Naive thymus-derived CD4-positive, alpha-beta T cell (primary cell): Measurements from ENCODE around the gene SHD. TPM values are rescaled to one million over a fixed set of nuclear protein-coding genes. Genes with fewer than 3 reads are reported as not detected.

Source experiments
- ATAC-seq: fragments of 150-1000 bp; cut with Tn5 transposase; 2 replicates; pipeline ENCODE4 v1.10.0; 2021; ENCODE audit warnings: mild to moderate bottlenecking, moderate library complexity
- CTCF ChIA-PET: fragments of 350-600 bp; sonication (Branson Sonifier 250); formaldehyde crosslinking; loops from one replicate; lab custom pipeline; 2021; ENCODE audit warnings: antibody characterized with exemption; lab: Charles Lee
- POLR2A ChIA-PET: fragments of 350-600 bp; sonication (Branson Sonifier 250); formaldehyde crosslinking; loops from one replicate; lab custom pipeline; 2021; ENCODE audit warnings: antibody characterized with exemption, inconsistent platforms; lab: Charles Lee
- DNase-seq, 9 donors: peaks; one replicate each; pipeline versions ENCODE4 v3.0.0 to v3.0.0-alpha.2; 2020 to 2022; ENCODE audit warnings: mixed read lengths in 1 of 9
- H3K27ac ChIP-seq: one replicate; pipeline ENCODE4 v1.7.0; 2013; ENCODE audit warnings: mild to moderate bottlenecking, low read depth, low read length, moderate library complexity
- H3K27me3 ChIP-seq, 2 donors: one replicate each; pipeline ENCODE4 v1.7.0; 2013; ENCODE audit warnings: low read length in 2 of 2, mild to moderate bottlenecking in 2 of 2, moderate library complexity in 2 of 2; ENCODE audit not compliant: control insufficient read depth in 2 of 2, insufficient read depth in 2 of 2
- H3K36me3 ChIP-seq, 3 experiments: 1 replicate in 2 of 3; 2 replicates in 1 of 3; pipeline ENCODE4 v1.7.0; 2013; ENCODE audit warnings: low read length in 3 of 3, mild to moderate bottlenecking in 3 of 3, moderate library complexity in 1 of 3; ENCODE audit not compliant: insufficient read depth in 3 of 3, control insufficient read depth in 2 of 3
- H3K4me1 ChIP-seq, 2 donors: one replicate each; pipeline ENCODE4 v1.7.0; 2013; ENCODE audit warnings: low read length in 2 of 2, mild to moderate bottlenecking in 2 of 2, moderate library complexity in 1 of 2; ENCODE audit not compliant: control insufficient read depth in 2 of 2, insufficient read depth in 2 of 2
- H3K4me3 ChIP-seq: 2 replicates; pipeline ENCODE4 v1.7.0; 2013; ENCODE audit warnings: mild to moderate bottlenecking, low read length
- H3K9me3 ChIP-seq, 3 experiments: 1 replicate in 2 of 3; 2 replicates in 1 of 3; pipeline ENCODE4 v1.7.0; 2013; ENCODE audit warnings: low read length in 3 of 3; ENCODE audit not compliant: control insufficient read depth in 2 of 3
- H3K27ac Mint-ChIP-seq, 9 donors: one replicate each; pipeline ENCODE4 v1.8.0; 2020 to 2022; ENCODE audit warnings: mixed read lengths in 9 of 9, mild to moderate bottlenecking in 8 of 9, moderate library complexity in 5 of 9, inconsistent platforms in 2 of 9
- H3K27me3 Mint-ChIP-seq, 5 donors: one replicate each; pipeline ENCODE4 v1.8.0; 2021 to 2022; ENCODE audit warnings: mixed read lengths in 5 of 5, mild to moderate bottlenecking in 1 of 5
- H3K36me3 Mint-ChIP-seq, 5 donors: one replicate each; pipeline ENCODE4 v1.8.0; 2020 to 2022; ENCODE audit warnings: mixed read lengths in 5 of 5, mild to moderate bottlenecking in 3 of 5, inconsistent platforms in 1 of 5
- H3K4me1 Mint-ChIP-seq, 7 donors: one replicate each; pipeline ENCODE4 v1.8.0; 2020 to 2022; ENCODE audit warnings: mixed read lengths in 7 of 7, mild to moderate bottlenecking in 3 of 7, inconsistent platforms in 1 of 7
- H3K4me3 Mint-ChIP-seq, 10 donors: one replicate each; pipeline ENCODE4 v1.8.0; 2020 to 2022; ENCODE audit warnings: mild to moderate bottlenecking in 10 of 10, mixed read lengths in 10 of 10, moderate library complexity in 6 of 10, inconsistent platforms in 2 of 10
- H3K9me3 Mint-ChIP-seq, 11 donors: one replicate each; pipeline ENCODE4 v1.8.0; 2020 to 2022; ENCODE audit warnings: mixed read lengths in 11 of 11, mild to moderate bottlenecking in 4 of 11, inconsistent platforms in 1 of 11, moderate library complexity in 1 of 11
- intact Hi-C, 2 donors: fragments of 100-400 bp; cut with micrococcal nuclease; formaldehyde crosslinking; loops; one replicate each; pipeline ENCODE4 v1.15.1; 2023
- polyA plus RNA-seq, 2 donors: library from polyadenylated mRNA; unstranded; fragments of 300-500 nt; fragmentation: Illumina TruSeq; gene quantifications; one replicate each; pipeline ENCODE4 v1.2.3, GENCODE V29; 2021
- total RNA-seq, 6 experiments: library from RNA in 5 of 6; stranded (reverse) in 5 of 6; gene quantifications; 1 replicate in 5 of 6; 2 replicates in 1 of 6; pipeline ENCODE4 v1.2.3 and lab custom pipeline; 2021 to 2026

SHD gene
- total and polyA plus RNA-seq, 7 experiments from 2014 or later = 2.3 TPM; not detected in 6

DNA sequence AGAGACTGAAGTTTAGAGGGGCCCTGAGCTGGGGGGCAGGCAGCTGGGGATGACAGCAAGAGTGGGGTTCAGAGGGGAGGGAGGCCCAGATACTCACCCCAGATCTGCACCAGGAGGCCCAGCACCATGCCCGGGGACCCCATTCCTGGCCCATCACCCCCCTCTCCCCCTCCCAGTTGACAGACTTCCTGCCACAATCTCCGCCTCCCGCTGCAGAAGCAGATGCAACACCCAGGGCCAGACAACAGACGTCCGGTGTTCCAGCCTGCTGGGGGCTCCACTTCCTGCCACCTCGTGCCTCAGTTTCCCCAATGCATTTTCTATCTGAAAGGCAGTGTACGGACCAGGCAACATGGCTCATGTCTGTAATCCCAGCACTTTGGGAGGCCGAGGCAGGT, 23.2 kb downstream of the SHD start, which contains the start of gene TMIGD2:
TSS of gene TMIGD2 (minus strand) at position 147 of the 398 bp plus-strand sequence. CDS start at position 143, 4 bp downstream.
- Mint-ChIP-seq H3K4me1 (peaks cover 13 to 67% (median 41%) of the 10 kb centered on the region in 7 donors), H3K27ac (peak within 1 kb of the TSS; percentile 88 to 96 (median 93)), H3K4me3 (peak within 1 kb of the TSS; percentile 84 to 98 (median 92)), H3K27me3 (no peaks in the 10 kb centered on the region), H3K9me3 (no peaks in the 10 kb centered on the region), H3K36me3 (peaks cover 0 to 7% (median 0%) of the 10 kb centered on the region in 5 donors)
- H3K4me1 ChIP-seq = peaks cover 4 to 28% of the 10 kb centered on the region in 2 donors
- peak in 7 of 9 donors; percentile 25 to 46 (median 38) for DNase-seq
- H3K9me3 ChIP-seq = no peaks in the 10 kb centered on the region
- CTCF ChIA-PET = interaction anchor here (0.7 to 2.2 kb wide), 4 partner anchors 19 to 78 kb away, joined by 3 to 11 read pairs (median 3); no protein-coding TSS in a partner anchor
- peak within 1 kb of the TSS; percentile 69 for H3K4me3 ChIP-seq
- H3K36me3 ChIP-seq = peaks cover 0 to 9% (median 0%) of the 10 kb centered on the region in 3 experiments
- POLR2A ChIA-PET = interaction anchor here (0.7 to 3.5 kb wide), 9 partner anchors 20 to 694 kb away, joined by 3 to 29 read pairs (median 4); partner anchors contain the start of genes CHAF1A, MPND, MRPL54 and STAP2
- ATAC-seq = peak; percentile 34
- H3K27me3 ChIP-seq = no peaks in the 10 kb centered on the region
- intact Hi-C loops = loop anchor here (1.0 to 5.0 kb wide), 6 partner anchors 26 to 98 kb away; partner anchors contain the start of genes MPND (in 2 of the 2) and SH3GL1 (in 1 of the 2)
- H3K27ac ChIP-seq = peak within 1 kb of the TSS; percentile 73

DNA sequence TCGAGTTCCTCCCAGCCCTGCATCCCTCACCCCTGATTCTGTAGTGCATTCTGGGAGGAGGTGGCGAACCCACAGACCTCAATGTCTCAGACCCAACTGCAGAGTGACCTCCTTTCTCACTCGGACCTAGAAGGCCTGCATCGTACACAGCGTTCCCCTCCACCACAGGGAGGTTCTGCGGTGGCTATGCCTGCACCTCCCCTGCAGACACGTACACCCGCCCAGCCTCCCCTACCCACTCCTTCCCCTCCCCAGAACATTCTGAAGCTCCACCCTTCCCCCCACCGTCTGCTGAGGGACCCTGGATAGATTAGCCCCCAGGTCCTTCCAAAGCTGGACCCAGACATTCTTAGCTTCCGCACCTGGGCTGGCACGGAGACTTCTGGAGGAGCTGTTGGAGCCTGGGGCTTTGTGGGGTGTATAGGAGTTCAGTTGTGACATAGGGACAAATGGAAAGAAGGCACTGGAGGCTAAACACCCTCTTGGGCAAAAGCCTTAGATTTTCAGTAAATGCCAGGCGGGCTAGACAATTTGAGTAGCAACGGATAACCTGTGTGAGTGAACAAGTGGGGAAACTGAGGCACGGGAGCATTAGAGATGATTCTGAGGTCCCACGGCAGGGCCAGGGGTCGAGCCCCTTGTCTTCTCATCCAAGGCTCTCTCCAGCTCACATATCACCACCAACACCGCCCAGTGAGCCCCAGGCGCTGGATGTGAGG, 24.9 kb downstream of the SHD start:
- H3K4me3 ChIP-seq = peak overlapping the region; percentile 43
- intact Hi-C loops = loop anchor here (2.0 to 5.0 kb wide), 3 partner anchors 25 to 38 kb away; partner anchors contain the start of gene MPND (in 1 of the 2)
- ChIA-PET CTCF (no interaction called here), POLR2A (interaction anchor here (1.3 to 3.5 kb wide), 3 partner anchors 27 to 542 kb away, joined by 3 to 29 read pairs (median 4); partner anchors contain the start of genes MPND and MRPL54)
- H3K27me3 ChIP-seq = no peaks in the 10 kb centered on the region
- Mint-ChIP-seq H3K4me1 (peaks cover 8 to 50% (median 38%) of the 10 kb centered on the region in 7 donors), H3K27me3 (no peaks in the 10 kb centered on the region), H3K9me3 (no peaks in the 10 kb centered on the region), H3K36me3 (peaks cover 0 to 4% (median 0%) of the 10 kb centered on the region in 5 donors), H3K27ac (peak overlapping the region in 8 of 9 donors; percentile 48 to 96 (median 84)), H3K4me3 (peak overlapping the region; percentile 59 to 98 (median 78))
- peak overlapping the region; percentile 35 for H3K27ac ChIP-seq
- ATAC-seq = no peak
- DNase-seq = peak in 1 of 9 donors; percentile 10
- peaks cover 4 to 28% of the 10 kb centered on the region in 2 donors for H3K4me1 ChIP-seq
- H3K9me3 ChIP-seq = no peaks in the 10 kb centered on the region
- no peaks in the 10 kb centered on the region for H3K36me3 ChIP-seq

GRCh38 chr19:4304538-4305256, 25.6 kb downstream of the SHD start, which contains the start of gene FSD1:
FSD1 (plus strand) TSS chr19:4304598; CDS start chr19:4304747, 149 bp downstream.
- peak within 1 kb of the TSS; percentile 35 for H3K27ac ChIP-seq
- CTCF ChIA-PET = interaction anchor here (0.6 to 1.1 kb wide), 2 partner anchors 85 to 319 kb away, joined by 3 to 6 read pairs; partner anchors contain the start of gene EEF2
- H3K4me3 ChIP-seq = peak within 1 kb of the TSS; percentile 43
- no peaks in the 10 kb centered on the region for H3K27me3 ChIP-seq
- H3K36me3 ChIP-seq = no peaks in the 10 kb centered on the region
- peaks cover 0 to 4% (median 0%) of the 10 kb centered on the region in 5 donors for H3K36me3 Mint-ChIP-seq
- POLR2A ChIA-PET = interaction anchor here (1.3 to 3.5 kb wide), 2 partner anchors 26 to 40 kb away, joined by 4 to 29 read pairs; partner anchors contain the start of gene MPND
- intact Hi-C loops = loop anchor here (5.0 kb wide), 2 partner anchors 37 to 38 kb away; partner anchors contain the start of gene MPND (in 1 of the 2)
- peak; percentile 32 to 89 (median 56) for DNase-seq
- no peaks in the 10 kb centered on the region for H3K9me3 ChIP-seq
- H3K4me1 ChIP-seq = peaks cover 4 to 28% of the 10 kb centered on the region in 2 donors
- no peaks in the 10 kb centered on the region for H3K9me3 Mint-ChIP-seq
- no peaks in the 10 kb centered on the region for H3K27me3 Mint-ChIP-seq
- peaks cover 8 to 43% (median 33%) of the 10 kb centered on the region in 7 donors for H3K4me1 Mint-ChIP-seq
- H3K4me3 Mint-ChIP-seq = peak within 1 kb of the TSS; percentile 59 to 98 (median 79)
- peak within 1 kb of the TSS in 8 of 9 donors; percentile 48 to 96 (median 84) for H3K27ac Mint-ChIP-seq
- peak; percentile 65 for ATAC-seq

DNA sequence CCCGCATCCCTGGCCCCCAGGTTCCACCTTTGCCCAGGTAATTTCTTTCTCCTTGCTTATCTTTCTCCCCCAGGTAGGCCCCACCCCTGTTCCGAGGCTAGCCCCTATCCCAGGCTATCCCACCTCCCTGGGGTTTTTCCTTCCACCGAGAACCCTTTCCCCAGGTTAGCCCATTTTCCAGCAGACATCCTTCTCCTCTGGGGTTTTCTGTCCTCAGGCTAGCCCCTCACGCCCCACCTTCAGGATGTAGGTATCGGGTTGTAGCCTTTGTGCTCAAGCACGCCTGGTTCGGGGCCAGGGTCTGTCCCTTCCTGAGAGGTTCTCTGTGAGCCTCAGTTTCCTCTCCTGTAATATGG, 26.2 kb downstream of the SHD start:
- intact Hi-C loops = no loop called here
- peak overlapping the region in 9 of 10 donors; percentile 4 to 78 (median 53) for H3K4me3 Mint-ChIP-seq
- H3K27ac Mint-ChIP-seq = peak overlapping the region in 4 of 9 donors; percentile 32 to 52 (median 40)
- Histone ChIP-seq H3K4me3 (no peak overlapping the region), H3K27ac (no peak overlapping the region), H3K36me3 (no peaks in the 10 kb centered on the region), H3K9me3 (no peaks in the 10 kb centered on the region), H3K4me1 (peaks cover 4 to 28% of the 10 kb centered on the region in 2 donors), H3K27me3 (no peaks in the 10 kb centered on the region)
- ChIA-PET CTCF (interaction anchor here (1.1 kb wide), 1 partner anchor 320 kb away, joined by 3 read pairs; the partner anchor contains the start of gene EEF2), POLR2A (no interaction called here)
- H3K4me1 Mint-ChIP-seq = peaks cover 8 to 42% (median 33%) of the 10 kb centered on the region in 7 donors
- DNase-seq = no peak
- no peak for ATAC-seq
- H3K9me3 Mint-ChIP-seq = no peaks in the 10 kb centered on the region
- peaks cover 0 to 4% (median 0%) of the 10 kb centered on the region in 5 donors for H3K36me3 Mint-ChIP-seq
- no peaks in the 10 kb centered on the region for H3K27me3 Mint-ChIP-seq

- ChIA-PET CTCF (interaction anchor here (1.1 kb wide), 1 partner anchor 320 kb away, joined by 3 read pairs; the partner anchor contains the start of gene EEF2), POLR2A (no interaction called here)
- H3K27ac ChIP-seq = no peak overlapping the region
- DNase-seq (peak in 1 of 9 donors; percentile 1), ATAC-seq (no peak)
- H3K9me3 Mint-ChIP-seq = no peaks in the 10 kb centered on the region
- peak overlapping the region in 9 of 10 donors; percentile 4 to 78 (median 56) for H3K4me3 Mint-ChIP-seq
- peaks cover 4 to 24% of the 10 kb centered on the region in 2 donors for H3K4me1 ChIP-seq
- H3K4me3 ChIP-seq = no peak overlapping the region
- no peaks in the 10 kb centered on the region for H3K27me3 Mint-ChIP-seq
- intact Hi-C loops = no loop called here
- H3K27ac Mint-ChIP-seq = peak overlapping the region in 5 of 9 donors; percentile 23 to 59 (median 45)
- H3K9me3 ChIP-seq = no peaks in the 10 kb centered on the region
- H3K36me3 Mint-ChIP-seq = peaks cover 0 to 1% (median 0%) of the 10 kb centered on the region in 5 donors
- H3K36me3 ChIP-seq = no peaks in the 10 kb centered on the region
- H3K27me3 ChIP-seq = no peaks in the 10 kb centered on the region
- H3K4me1 Mint-ChIP-seq = peaks cover 4 to 37% (median 29%) of the 10 kb centered on the region in 7 donors
These were observed 26.6 kb downstream of the SHD start for GRCh38 chr19:4305659-4306058.
